Right atrium auricular region (tissue), 2 donors: ENCODE data around the gene ADGRE1. TPM values are rescaled to one million over a fixed set of nuclear protein-coding genes. Genes with fewer than 3 reads are reported as not detected.

Source experiments
- DNase-seq: peaks from one replicate; pipeline ENCODE4 v3.0.0-alpha.2; 2019; ENCODE audit warnings: low spot score
- H3K27ac ChIP-seq, 2 donors: fragments of 200-600 bp; sonication (generic); 1 replicate in 1 of 2; 2 replicates in 1 of 2; pipeline ENCODE4 v1.5.1; 2016 to 2019
- H3K27me3 ChIP-seq, 2 donors: fragments of 200-600 bp; sonication (generic); one replicate each; pipeline versions ENCODE4 v1.5.1 to v1.6.0; 2017 to 2019
- H3K36me3 ChIP-seq: fragments of 200-600 bp; sonication (generic); one replicate; pipeline ENCODE4 v1.5.1; 2016
- H3K4me1 ChIP-seq, 2 donors: fragments of 200-600 bp; sonication (generic); one replicate each; pipeline versions ENCODE4 v1.5.1 to v1.6.0; 2017 to 2019
- H3K4me3 ChIP-seq, 2 donors: fragments of 200-600 bp; sonication (generic); 1 replicate in 1 of 2; 2 replicates in 1 of 2; pipeline ENCODE4 v1.5.1; 2017 to 2019; ENCODE audit warnings: mild to moderate bottlenecking in 1 of 2, moderate library complexity in 1 of 2
- H3K9me3 ChIP-seq, 2 donors: fragments of 200-600 bp; sonication (generic); one replicate each; pipeline ENCODE4 v1.5.1; 2019
- total RNA-seq, 2 donors: library from RNA; depleted of rRNA; stranded (reverse); fragments of >200 nt; gene quantifications; one replicate each; pipeline ENCODE4 v1.1.0, GENCODE V29; 2016
- TF ChIP-seq, protein P1 (sequence below), 2 donors: fragments of 200-600 bp; sonication (generic); IDR thresholded peaks; one replicate each; pipeline ENCODE4 v1.5.1; 2019; ENCODE audit warnings: antibody characterized with exemption in 2 of 2

ADGRE1 gene
- total RNA-seq, 2 donors from 2014 or later: not detected

DNA sequence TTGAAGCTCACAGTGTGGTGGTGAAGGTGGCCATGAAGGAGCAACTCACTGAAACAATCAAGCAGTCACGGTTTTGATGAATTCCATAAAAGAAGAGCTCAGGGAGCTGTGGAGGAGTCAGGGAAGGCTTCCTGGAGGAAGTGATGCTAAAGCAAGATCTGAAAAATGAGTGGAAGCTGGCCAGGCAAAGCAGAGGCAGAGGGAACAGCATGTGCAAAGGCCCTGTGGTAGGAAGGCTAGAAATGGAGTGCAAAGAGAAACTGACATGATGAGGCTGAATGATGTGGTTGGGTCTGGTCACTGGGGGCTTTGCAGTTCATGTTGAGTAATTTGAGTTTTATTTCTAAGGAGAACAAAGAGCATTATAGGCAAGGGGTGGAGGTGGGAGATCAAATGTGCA is 6.9 kb downstream of the ADGRE1 start:
- no peaks in the 10 kb centered on the region for H3K27me3 ChIP-seq
- H3K4me1 ChIP-seq: no peaks in the 10 kb centered on the region
- DNase-seq: no peak
- no peaks in the 10 kb centered on the region for H3K36me3 ChIP-seq
- TF ChIP-seq, protein P1, sequence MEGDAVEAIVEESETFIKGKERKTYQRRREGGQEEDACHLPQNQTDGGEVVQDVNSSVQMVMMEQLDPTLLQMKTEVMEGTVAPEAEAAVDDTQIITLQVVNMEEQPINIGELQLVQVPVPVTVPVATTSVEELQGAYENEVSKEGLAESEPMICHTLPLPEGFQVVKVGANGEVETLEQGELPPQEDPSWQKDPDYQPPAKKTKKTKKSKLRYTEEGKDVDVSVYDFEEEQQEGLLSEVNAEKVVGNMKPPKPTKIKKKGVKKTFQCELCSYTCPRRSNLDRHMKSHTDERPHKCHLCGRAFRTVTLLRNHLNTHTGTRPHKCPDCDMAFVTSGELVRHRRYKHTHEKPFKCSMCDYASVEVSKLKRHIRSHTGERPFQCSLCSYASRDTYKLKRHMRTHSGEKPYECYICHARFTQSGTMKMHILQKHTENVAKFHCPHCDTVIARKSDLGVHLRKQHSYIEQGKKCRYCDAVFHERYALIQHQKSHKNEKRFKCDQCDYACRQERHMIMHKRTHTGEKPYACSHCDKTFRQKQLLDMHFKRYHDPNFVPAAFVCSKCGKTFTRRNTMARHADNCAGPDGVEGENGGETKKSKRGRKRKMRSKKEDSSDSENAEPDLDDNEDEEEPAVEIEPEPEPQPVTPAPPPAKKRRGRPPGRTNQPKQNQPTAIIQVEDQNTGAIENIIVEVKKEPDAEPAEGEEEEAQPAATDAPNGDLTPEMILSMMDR (IDR thresholded peaks at IDR 0.05): no peak
- H3K27ac ChIP-seq: no peak overlapping the region
- H3K4me3 ChIP-seq: no peak overlapping the region
- H3K9me3 ChIP-seq: peaks cover 0 to 14% of the 10 kb centered on the region in 2 donors

GRCh38 chr19:6903446-6903845 is 16.1 kb downstream of the ADGRE1 start:
- Histone ChIP-seq H3K9me3 (peaks cover 12 to 42% of the 10 kb centered on the region in 2 donors), H3K36me3 (no peaks in the 10 kb centered on the region), H3K27me3 (no peaks in the 10 kb centered on the region), H3K4me1 (no peaks in the 10 kb centered on the region), H3K4me3 (no peak overlapping the region), H3K27ac (no peak overlapping the region)
- TF ChIP-seq, protein P1 (IDR thresholded peaks at IDR 0.05): no peak
- no peak for DNase-seq

DNA sequence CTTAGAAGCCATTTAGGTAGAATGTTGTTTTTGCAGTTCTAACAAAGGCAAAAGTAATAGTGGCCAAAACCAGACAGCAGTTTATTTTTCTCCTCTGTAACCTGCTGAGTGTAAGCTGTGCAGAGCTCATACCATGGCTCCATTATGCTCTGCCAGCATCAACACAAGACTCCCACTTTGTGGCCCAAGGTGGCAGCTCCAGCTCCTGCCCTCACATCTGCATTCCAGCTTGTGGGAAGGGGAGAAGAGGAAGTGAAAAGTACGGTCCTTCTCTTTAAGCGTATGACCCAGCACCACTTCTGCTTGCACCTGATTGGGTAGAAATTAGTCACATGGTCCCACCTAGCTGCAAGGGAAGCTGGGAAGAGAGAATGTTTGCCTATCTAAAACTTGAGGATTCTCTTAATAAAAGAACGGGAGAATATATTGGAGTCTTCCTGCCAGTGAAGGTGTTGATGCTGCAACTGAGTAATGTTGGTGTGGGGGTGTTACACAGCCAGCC is 19.2 kb downstream of the ADGRE1 start:
- no peaks in the 10 kb centered on the region for H3K27me3 ChIP-seq
- no peak for DNase-seq
- H3K36me3 ChIP-seq: no peaks in the 10 kb centered on the region
- no peak overlapping the region for H3K4me3 ChIP-seq
- H3K9me3 ChIP-seq: peaks cover 7 to 22% of the 10 kb centered on the region in 2 donors
- H3K27ac ChIP-seq: no peak overlapping the region
- TF ChIP-seq, protein P1 (IDR thresholded peaks at IDR 0.05): no peak
- H3K4me1 ChIP-seq: no peaks in the 10 kb centered on the region

DNA sequence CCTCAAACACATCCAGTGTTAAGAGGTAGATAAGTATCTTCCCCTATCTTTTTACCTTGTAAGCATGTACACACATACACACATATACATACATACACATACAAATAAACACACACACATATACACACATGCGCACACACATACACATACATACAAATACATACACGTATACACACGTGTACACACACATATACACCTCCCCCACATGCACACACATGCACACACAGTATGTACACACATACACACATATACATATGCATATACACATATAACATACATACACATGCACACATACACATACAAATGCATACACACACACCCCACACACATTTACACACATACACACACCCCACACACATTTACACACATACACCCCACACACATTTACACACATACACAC is 24.1 kb downstream of the ADGRE1 start:
- TF ChIP-seq, protein P1 (IDR thresholded peaks at IDR 0.05): no peak
- no peaks in the 10 kb centered on the region for H3K27me3 ChIP-seq
- no peak overlapping the region for H3K4me3 ChIP-seq
- H3K36me3 ChIP-seq: no peaks in the 10 kb centered on the region
- no peak for DNase-seq
- H3K9me3 ChIP-seq: peaks cover 12 to 36% of the 10 kb centered on the region in 2 donors
- no peaks in the 10 kb centered on the region for H3K4me1 ChIP-seq
- no peak overlapping the region for H3K27ac ChIP-seq

DNA sequence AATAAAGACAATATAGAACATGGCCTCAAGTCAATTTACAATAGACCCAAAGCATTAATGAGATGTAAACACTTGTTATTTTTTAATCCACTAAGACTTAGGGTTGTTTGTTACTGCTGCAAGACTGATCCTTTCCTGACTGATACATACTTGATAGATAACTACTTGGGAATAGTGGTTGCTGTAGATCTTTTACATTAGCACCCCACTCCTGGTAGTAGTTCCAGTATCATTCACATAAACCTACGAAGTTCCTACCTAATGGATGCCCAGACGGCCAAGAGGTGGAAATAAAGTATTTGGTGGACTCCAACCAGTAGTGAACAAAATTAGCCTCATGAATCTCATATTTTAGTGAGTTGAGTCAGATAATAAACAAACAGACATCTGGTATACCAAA is 26.9 kb downstream of the ADGRE1 start:
- no peaks in the 10 kb centered on the region for H3K27me3 ChIP-seq
- H3K9me3 ChIP-seq: peaks cover 7 to 21% of the 10 kb centered on the region in 2 donors
- no peaks in the 10 kb centered on the region for H3K36me3 ChIP-seq
- no peak for DNase-seq
- no peaks in the 10 kb centered on the region for H3K4me1 ChIP-seq
- no peak overlapping the region for H3K27ac ChIP-seq
- TF ChIP-seq, protein P1 (IDR thresholded peaks at IDR 0.05): no peak
- H3K4me3 ChIP-seq: no peak overlapping the region

- DNase-seq: no peak
- H3K36me3 ChIP-seq: no peaks in the 10 kb centered on the region
- TF ChIP-seq, protein P1 (IDR thresholded peaks at IDR 0.05): no peak
- H3K9me3 ChIP-seq: peaks cover 7 to 21% of the 10 kb centered on the region in 2 donors
- no peaks in the 10 kb centered on the region for H3K27me3 ChIP-seq
- H3K4me1 ChIP-seq: no peaks in the 10 kb centered on the region
- no peak overlapping the region for H3K4me3 ChIP-seq
- no peak overlapping the region for H3K27ac ChIP-seq
Measured at GRCh38 chr19:6916952-6917351, 29.6 kb downstream of the ADGRE1 start.
